SK-N-MC (cell line): Measurements from ENCODE around the gene ZNF215.

Experiments
- EZH2 ChIP-seq: fragments of 200-600 bp; sonication (generic); IDR thresholded peaks from one replicate; pipeline ENCODE4 v1.6.1; 2017; ENCODE audit warnings: antibody characterized with exemption
- FOXP2 ChIP-seq: optimal IDR thresholded peaks from 2 replicates; pipeline ENCODE3; 2011; ENCODE audit warnings: mild to moderate bottlenecking, moderate library complexity; ENCODE audit not compliant: insufficient read depth; ENCODE audit errors: extremely low read length, control extremely low read depth
- POLR2AphosphoS5 ChIP-seq: IDR thresholded peaks from 2 replicates; pipeline ENCODE4 v1.6.1; 2012; ENCODE audit warnings: mild to moderate bottlenecking, low read depth, low read length, borderline replicate concordance

- TF ChIP-seq POLR2AphosphoS5 = no peak
- no peak for TF ChIP-seq EZH2
- TF ChIP-seq FOXP2 = no peak
These were observed 14.3 kb upstream of the ZNF215 start for GRCh38 chr11:6911948-6912347.
